CD4-positive, alpha-beta T cell treated with Interleukin-10 for 1 hour (primary cell): ENCODE measurements around the gene ZNF33B.

Experiments
- DNase-seq: peaks from one replicate; pipeline ENCODE4 v3.0.0-alpha.2; 2020

The ZNF33B gene

DNA sequence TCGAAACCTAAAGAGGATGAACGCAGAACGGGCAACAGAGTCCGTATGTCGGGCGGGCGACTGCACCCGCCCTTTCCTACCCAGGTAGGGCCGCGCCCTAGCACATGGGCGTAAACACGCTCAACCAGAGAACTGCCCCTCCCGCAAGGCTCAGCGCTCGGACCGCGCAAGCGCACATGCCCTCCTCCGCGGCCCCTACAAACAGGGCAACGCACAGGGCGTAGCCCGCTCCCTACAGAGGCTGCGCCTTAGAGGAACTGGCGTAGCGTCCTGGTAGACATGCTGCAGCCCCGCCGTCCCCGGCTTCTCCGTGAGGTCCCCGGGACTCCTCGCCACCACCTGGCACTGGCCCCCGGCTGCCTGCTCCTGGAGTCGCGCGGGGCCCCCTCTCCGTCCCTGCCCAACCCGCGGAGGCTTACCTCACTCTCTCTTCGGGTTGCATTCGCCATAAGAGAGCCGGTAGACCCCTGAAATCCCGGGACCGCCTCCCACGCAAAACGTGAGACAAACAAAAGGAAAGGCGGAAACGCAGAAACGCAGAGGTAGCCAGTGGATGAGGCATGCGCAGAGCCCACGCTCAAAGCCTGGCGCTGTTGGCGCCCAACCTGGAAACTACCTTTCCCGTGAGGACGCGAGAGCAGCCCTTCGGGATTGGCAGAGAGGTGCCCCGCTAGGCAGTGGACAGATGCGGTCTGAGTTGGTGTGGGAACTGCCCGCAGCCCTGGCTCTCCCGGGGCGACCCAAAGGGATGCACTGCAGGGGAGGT, at the start of gene ZNF33B:
Gene ZNF33B, minus strand, starts transcription at position 516 of the 766 bp plus-strand sequence. CDS start 1,642 bp downstream, outside the sequence.
- peak; percentile 96 for DNase-seq

DNA sequence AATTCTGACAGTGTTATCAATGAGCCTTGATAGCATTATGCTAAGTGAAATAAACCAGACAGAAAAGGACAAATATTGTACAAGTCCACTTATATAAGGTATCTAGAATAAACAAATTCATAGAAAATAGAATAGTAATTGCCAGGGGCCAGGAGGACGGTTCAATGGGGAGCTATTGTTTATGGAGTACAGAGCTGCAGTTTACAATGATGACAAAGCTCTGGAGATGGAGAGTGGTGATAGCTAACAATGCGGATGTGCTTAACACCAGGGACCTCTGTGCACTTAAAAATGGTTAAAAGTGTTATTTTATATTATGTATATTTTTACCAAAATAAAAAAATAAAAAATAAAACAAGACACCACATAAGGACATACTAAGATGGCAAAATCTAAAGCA, 46.1 kb upstream of the ZNF33B start:
- no peak for DNase-seq

DNA sequence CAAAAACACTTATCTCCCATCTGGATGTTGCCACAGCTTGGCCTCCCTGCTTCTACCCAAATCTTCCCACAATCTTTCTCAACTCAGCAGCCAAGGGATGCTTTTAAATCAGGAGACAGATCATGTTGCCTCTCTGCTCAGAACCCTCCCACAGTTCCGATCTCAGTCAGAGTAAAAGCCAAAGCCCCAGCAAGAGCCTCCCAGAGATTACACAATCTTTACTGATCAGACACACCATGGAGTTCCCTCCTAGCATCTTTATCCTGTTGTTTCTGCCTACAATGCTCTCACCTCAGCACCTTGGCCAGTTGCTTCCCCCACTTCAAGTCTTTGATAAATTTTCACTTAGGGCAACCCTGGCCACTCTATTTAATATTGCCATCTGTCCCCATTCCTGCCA, 41.9 kb upstream of the ZNF33B start:
- no peak for DNase-seq

DNA sequence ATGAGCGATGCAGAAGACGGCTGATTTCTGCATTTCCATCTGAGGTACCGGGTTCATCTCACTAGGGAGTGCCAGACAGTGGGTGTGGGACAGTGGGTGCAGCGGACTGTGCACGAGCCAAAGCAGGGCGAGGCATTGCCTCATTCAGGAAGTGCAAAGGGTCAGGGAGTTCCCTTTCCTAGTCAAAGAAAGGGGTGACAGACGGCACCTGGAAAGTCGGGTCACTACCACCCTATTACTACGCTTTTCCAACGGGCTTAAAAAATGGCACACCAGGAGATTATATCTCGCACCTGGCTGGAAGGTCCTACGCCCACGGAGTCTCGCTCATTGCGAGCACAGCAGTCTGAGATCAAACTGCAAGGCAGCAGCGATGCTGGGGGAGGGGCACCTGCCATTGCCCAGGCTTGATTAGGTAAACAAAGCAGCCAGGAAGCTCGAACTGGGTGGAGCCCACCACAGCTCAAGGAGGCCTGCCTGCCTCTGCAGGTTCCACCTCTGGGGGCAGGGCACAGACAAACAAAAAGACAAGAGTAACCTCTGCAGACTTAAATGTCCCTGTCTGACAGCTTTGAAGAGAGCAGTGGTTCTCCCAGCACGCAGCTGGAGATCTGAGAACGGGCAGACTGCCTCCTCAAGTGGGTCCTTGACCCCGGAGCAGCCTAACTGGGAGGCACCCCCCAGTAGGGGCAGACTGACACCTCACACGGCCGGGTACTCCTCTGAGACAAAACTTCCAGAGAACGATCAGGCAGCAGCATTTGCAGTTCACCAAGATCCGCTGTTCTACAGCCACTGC, 27.0 kb upstream of the ZNF33B start:
- DNase-seq, result peak; percentile 8

DNA sequence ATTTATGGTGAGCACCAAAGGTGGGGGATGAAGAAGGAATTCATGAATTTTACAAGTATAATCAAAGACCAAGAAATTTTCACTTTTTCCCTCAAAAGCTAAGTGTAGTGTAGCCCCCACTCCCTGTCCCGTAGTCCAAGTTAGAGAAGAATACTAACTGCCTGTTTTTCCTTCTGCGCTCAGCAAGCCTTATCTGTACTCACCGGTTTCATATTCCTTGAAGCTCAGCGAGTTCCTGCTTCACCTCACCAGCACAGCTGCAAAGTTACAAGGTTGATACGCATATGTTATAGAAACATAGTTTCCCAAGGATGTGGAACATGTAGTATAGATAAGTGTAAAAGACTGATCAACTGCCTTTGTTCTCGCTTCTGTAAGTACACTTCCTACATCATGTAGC, 16.0 kb upstream of the ZNF33B start:
- DNase-seq, result no peak

DNA sequence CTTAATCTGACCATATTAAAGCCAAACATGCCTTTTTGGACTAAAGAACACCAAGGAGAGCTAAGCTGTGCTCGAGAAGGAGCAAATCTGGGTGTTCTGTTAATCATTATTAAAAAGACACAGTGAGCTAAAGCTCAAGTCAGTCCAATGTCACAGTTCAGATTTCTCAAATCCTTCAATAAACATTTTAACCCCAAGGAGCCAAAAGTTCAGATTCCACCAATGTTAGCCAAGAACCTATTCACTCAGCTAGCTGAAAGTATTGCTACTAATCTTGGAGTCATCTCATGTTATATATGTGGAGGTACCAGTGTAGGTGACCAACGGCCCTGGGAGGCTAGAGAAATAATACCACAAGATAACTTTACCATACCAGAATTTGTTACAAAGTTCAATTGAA, 14.5 kb upstream of the ZNF33B start:
- no peak for DNase-seq

DNA sequence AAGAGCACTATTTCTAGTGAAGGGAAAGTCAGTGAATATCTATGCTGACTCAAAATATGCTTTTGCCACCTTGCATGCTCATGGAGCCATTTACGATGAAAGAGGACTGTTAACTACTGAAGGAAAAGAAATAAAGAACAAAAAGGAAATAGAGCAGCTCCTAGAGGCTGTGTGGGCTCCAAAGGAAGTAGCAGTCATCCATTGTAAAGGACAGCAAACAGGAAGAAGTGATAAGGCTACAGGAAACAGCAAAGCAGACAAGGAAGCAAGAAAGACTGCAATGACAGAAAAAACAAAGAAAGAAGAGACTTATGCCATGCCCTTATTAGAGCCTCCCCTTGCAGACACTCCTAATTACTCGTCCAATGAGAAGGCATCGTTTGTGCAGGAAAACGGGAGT, 12.0 kb upstream of the ZNF33B start:
- DNase-seq, result no peak

DNA sequence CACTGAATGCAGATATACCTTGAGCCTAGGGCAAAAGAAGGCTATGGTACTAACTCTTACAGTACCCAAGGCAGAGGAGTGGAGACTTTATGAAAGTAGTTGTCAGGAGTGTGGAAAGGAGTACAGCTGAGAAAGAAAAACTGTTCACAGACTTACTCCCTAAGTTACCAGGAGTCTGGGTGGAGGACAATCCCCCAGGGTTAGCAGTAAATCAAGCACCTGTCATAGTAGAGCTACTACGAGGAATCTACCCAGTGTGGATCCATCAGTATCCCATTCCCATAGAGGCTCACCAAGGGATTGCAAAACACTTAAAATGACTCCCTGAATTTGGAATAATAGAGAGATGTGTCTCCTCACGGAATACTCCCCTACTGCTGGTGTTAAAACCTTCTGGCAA, 10.1 kb upstream of the ZNF33B start:
- DNase-seq, result no peak

DNA sequence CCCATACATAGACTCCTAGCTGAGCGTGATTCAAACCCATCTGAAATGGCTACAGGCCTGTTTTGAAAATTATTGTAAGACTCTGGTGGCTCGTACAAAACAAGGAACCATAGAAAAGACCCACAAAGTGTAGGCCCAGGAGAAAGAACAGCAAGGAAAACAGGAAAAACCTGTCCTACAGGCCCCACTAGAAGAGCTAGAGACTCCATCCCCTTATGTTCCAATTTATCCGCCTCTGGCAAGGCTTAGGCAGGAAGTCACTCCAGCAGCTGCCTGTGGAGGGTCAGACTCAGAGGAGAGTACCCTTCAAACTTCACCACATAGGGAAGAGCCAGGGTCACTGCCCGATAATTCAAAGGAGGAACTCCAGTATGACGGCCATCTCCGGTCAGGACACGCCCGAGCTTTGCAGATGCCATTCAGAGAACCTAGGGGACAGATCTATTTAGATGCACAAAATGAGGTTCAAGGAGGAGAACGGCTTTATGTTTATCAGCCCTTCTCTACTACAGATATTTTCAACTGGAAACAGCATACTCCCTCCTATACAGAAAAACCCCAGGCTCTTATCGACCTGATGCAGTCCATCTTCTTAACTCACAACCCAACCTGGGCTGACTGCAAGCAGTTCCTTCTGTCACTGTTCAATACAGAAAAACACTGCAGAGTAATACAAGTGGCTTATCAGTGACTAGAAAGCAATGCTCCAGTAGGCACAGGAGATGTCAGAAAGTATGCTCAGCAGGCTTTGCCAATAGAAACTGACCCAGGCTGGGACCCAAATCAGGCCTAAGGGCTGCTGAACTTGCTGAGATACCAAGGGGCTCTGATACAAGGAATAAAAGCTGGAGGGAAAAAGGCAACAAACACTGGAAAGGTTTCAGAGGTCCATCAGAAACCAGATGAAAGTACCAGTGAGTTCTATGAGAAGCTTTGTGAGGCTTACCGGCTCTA, 8.6 kb upstream of the ZNF33B start:
- no peak for DNase-seq

DNA sequence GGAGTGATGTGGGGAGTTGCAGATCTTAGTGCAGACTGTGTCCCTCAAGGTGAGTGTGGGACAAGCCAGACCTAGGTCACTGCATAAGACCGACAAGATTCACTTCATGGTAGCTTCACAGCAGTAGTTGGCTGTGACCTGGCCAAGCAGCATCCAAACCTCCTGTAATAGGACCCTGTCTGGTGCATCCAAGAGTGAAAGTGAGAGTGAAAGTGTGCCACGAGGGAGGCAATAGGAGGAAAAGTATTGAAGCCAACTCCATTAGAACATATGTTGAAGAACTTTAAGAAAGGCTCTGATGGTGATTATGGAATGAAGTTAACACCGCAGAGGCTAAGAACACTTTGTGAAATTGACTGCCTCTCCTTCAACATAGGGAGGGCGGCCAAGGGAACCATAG, 7.8 kb upstream of the ZNF33B start:
- no peak for DNase-seq

DNA sequence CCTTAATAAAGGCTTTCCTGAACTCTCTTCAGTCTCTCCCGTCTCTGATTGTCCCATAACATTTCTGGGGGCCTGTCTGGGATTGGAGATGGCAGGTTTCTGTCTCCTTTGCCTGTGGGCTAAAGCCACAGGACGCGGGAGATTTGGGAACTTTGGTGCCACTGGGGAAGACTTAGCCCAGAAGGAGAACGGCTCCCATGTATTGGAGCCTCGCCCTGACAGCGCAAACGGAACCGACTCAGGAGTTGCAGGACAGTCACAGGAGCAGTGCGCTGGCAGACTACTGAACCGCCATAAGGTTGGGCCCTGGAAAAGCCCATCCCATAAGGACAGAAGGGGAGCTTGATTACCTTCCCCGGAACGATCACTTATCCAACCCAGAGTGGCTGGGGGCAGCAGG, 7.1 kb upstream of the ZNF33B start:
- DNase-seq, result no peak

DNA sequence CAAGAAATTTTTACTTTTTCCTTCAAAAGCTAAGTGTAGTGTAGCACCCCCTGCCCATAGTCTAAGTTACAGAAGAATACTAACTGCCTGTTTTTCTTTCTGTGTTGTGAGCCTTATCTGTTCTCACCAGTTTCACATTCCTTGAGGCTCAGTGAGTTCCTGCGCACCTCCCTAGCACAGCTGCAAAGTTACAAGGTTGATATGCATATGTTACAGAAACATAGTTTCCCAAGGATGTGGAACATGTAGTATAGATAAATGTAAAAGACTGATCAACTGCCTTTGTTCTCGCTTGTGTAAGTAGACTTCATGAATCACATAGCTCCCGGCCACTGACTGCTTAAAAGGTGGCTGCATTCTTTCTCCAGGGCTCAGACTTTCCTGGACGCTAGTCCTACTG, 6.7 kb upstream of the ZNF33B start:
- no peak for DNase-seq

DNA sequence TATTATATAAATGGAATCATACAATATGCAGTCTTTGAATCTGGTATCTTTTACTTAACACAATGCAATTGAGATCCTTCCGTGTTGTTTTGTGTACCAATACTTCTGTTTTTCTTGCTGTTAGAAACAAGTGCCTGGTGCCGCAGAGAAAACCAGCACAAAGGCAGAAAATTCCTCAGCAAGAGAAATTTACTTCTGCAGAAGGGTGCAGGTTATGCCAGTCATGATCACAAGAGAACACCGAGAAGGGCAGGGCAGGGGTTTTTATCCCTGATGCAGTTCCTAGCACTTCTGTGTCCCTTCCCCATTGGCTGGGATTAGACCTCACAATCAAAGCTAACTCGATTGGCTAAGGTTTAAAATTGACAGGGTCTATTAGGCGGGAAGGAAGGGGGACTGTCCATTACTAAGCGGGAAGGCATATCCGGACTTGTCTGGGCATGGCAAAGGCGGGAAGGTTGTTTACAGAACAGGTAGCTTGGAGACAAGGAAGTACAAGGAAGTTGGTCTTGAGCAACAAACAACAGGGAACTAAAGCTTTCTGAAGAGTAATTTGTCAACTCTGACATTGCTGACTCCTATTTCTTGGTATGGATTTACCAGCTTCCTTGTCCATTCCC, 2.4 kb upstream of the ZNF33B start:
- DNase-seq, result no peak

DNA sequence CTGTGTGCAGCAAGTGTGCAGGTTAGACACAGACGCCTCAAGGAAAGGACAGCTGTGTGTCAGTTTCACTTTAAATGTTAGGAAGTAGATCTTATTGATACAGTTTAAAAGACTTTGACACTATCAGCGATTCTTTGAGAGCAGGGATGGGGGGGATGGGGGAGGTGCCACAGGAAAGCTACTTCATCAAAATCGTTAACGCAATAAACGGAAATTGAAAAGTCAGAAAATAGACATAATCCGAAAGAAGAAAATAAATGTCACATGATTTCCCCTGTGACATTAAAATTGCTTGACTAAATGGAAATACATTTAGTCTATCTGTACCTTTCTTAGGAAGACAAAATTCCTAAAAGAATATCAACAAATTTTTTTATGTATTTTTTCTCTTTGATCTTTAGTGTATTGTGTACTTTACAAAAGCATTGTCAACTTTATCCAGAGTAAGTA, 476 bp upstream of the ZNF33B start:
- DNase-seq, result no peak

DNA sequence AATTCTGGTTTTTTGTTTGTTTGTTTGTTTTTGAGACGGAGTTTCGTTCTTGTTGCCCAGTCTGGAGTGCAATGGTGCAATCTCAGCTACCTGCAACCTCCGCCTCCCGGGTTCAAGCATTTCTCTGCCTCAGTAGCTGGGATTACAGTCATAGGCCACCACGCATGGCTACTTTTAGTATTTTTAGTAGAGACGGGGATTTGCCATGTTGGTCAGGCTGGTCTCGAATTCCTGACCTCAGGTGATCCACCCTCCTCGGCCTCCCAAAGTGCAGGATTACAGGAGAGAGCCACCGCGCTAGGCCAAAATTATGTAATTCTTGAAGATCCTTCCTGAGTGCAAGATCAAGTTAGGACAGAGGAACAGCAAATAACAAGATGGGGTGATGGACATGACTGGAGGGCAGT, 719 bp downstream of the ZNF33B start:
- DNase-seq, result peak; percentile 17

DNA sequence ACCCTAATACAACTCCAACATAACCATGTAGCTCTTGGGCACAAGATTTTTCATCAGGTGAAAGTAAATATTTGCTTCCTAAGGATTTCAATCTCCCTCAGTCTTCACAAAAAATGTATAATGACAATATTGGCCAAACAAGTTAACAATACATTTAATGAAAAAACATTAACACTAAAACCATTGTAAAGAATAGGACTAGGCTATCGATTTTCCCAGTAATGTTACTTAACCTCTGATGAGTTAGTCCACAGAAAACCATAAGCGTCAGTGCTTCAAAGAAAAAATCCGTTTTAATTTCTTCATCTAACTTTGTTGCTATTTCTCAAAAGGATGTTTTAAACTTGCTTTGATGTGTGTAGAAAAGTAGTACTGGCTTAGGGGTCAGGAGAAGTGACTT, 1.2 kb downstream of the ZNF33B start:
- no peak for DNase-seq

DNA sequence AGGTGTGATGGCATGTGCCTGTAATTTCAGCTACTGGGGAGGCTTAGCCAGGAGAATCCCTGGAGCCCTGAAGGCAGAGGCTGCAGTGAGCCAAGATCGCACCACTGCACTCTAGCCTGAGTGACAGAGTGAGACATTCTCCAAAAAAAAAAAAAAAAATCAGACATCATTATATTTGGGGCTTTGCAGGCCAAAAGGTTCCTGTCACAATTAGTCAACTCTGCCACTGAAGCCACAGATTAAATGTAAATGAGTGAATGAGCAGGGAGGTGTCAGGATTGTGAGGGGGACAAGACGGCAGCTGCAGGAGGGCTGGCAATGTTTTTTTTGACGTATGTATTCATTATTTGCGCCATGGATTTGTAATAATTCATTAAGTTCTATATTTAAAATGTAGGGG, 3.3 kb downstream of the ZNF33B start:
- DNase-seq, result no peak

DNA sequence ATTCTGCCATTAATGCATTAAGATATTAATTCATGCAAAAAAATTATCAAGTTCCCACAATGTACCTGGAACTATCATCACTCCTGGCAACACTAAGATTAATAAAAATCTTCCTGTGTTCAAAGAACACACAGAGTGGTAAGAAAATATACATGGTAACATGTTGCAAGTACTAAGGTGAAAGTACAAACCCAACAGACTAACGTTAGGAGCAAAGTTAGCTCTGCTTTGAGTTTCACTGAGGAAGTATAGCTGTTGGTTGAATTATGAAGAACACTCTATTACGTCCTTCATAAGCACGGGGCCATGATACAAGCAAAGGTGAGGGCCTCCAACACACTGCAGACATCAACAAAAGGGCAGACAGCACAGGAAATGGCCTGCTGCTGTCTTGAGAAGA, 5.8 kb downstream of the ZNF33B start:
- no peak for DNase-seq

DNA sequence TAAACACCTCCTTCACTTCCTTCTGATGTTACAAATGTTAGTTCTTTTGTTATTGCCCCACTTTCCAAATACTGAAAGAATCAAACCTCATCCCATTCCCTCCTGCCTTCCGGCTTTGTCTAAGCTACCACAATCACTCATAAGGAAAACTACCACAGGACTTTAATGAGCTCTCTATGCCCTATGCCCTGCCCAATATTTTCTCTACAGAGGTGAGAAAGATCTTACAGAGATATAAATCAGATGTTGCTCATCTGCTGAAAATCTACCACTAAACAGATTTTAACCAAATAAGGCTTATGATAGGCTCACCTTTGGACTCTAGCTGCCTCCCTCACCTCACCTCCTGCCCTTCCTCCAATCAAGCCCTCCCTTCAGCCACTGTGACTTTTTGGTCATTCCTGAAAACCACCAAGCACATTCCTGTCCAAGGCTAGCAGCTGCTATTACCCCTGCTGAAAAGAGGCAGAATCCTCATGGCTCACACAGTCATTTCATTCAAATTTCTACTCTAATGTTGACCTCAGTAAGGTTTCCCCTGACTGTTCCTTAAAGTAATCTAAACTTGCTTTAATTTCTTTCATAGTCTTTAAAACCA, 7.7 kb downstream of the ZNF33B start:
- DNase-seq, result no peak

DNA sequence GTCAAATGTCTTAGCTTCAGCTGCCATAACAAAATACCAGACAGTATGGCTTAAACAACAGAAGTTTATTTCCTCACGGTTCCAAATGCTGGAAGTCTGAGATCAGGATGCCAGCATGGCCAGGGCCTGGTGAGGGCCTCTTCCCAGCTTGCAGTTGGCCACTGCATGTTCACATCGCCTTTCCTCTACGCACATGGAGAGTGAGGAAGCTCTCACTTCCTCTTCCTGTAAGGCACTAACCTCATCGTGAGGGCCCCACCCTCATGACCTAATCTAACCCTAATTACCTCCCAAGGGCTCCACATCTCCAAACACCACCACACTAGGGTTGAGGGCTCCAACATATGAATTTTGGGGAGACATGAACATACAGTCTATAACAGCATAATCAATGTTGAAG, 14.4 kb downstream of the ZNF33B start:
- DNase-seq, result no peak

DNA sequence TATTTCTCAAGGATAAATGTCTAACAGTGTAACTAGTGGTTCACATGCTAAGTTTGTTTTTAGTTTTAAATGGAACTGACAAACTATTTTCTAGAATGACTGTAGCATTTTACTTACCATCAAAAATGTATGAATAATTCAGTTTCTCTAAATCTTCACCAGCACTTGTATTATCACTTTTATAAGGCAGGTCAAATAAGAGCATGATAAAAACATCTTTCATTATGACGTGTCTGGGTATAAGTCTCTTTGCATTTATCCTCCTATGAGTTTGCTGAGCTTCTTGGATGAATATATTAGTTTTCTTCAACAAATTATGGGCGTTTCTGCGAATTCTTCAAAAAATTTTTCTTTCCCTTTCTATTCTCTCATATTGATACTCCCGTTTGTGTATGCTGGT, 19.9 kb downstream of the ZNF33B start:
- no peak for DNase-seq

DNA sequence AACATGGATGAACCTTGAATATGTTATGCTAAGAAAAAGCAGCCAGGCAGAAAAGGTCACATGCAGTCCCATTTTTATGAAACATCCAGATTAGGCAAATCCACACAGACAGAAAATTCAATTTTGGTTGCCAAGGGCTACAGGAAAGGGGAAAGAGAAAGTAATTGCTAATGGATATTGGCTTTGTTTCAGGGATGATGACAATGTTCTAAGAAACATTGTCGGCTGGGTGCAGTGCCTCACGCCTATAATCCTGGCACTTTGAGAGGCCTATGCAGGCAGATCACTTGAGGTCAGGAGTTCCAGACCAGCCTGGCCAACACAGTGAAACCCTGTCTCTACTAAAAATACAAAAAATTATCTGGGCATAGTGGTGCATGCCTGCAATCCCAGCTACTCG, 23.0 kb downstream of the ZNF33B start:
- no peak for DNase-seq
